ENCODE data around the gene WDR44.

- no peak for TF ChIP-seq EZH2 (IDR thresholded peaks at IDR 0.05; ENCODE audit: borderline replicate concordance, low read depth, low read length, poor library complexity, severe bottlenecking)
- no peak for TF ChIP-seq CTCF (conservative IDR thresholded peaks at IDR 0.05; ENCODE audit: low read depth, low read length)
Observed at GRCh38 chrX:118392716-118393115, 46.8 kb downstream of the WDR44 start.
